ENCODE measurements around the gene GPC3.

DNA sequence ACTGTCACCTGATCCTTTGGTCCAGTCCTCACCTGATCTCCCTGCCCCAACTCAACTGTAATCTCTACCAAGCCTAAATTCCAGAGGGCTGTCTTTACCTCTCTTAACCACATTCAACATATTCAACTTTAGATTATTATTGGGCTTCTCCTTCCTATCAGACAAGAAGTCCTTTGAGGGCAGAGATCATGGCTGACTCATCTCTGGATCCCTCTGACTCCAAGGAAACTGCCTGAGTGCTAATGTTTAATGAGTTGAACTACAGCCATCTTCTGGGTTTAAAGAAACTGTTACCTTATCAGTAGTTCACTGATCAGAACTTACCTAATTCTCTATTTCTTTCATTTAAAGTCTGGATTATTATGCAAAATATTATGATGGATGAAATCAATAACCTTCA lies 135.7 kb downstream of the GPC3 start:
- no peak for TF ChIP-seq EZH2 (IDR thresholded peaks at IDR 0.05; ENCODE audit: low read depth, unreplicated experiment)
- TF ChIP-seq, protein P1, sequence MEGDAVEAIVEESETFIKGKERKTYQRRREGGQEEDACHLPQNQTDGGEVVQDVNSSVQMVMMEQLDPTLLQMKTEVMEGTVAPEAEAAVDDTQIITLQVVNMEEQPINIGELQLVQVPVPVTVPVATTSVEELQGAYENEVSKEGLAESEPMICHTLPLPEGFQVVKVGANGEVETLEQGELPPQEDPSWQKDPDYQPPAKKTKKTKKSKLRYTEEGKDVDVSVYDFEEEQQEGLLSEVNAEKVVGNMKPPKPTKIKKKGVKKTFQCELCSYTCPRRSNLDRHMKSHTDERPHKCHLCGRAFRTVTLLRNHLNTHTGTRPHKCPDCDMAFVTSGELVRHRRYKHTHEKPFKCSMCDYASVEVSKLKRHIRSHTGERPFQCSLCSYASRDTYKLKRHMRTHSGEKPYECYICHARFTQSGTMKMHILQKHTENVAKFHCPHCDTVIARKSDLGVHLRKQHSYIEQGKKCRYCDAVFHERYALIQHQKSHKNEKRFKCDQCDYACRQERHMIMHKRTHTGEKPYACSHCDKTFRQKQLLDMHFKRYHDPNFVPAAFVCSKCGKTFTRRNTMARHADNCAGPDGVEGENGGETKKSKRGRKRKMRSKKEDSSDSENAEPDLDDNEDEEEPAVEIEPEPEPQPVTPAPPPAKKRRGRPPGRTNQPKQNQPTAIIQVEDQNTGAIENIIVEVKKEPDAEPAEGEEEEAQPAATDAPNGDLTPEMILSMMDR (conservative IDR thresholded peaks at IDR 0.05; ENCODE audit: low read depth in 2 of 2) = no peak
- TF ChIP-seq POLR2AphosphoS5 (IDR thresholded peaks at IDR 0.05; ENCODE audit: low read depth) = no peak
- TF ChIP-seq JUNB (IDR thresholded peaks at IDR 0.05; ENCODE audit: unreplicated experiment) = no peak
- TF ChIP-seq, protein P2, sequence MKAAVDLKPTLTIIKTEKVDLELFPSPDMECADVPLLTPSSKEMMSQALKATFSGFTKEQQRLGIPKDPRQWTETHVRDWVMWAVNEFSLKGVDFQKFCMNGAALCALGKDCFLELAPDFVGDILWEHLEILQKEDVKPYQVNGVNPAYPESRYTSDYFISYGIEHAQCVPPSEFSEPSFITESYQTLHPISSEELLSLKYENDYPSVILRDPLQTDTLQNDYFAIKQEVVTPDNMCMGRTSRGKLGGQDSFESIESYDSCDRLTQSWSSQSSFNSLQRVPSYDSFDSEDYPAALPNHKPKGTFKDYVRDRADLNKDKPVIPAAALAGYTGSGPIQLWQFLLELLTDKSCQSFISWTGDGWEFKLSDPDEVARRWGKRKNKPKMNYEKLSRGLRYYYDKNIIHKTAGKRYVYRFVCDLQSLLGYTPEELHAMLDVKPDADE (IDR thresholded peaks at IDR 0.05) = no peak
- no peak for TF ChIP-seq REST (IDR thresholded peaks at IDR 0.05; ENCODE audit: unreplicated experiment)
- no peak for TF ChIP-seq EZH2phosphoT487 (IDR thresholded peaks at IDR 0.05; ENCODE audit: unreplicated experiment)
- no peak for TF ChIP-seq NANOG (IDR thresholded peaks at IDR 0.05; ENCODE audit: borderline replicate concordance)
- TF ChIP-seq ZNF331 (CRISPR knock-in tag; IDR thresholded peaks at IDR 0.05; ENCODE audit: low read depth) = no peak
- no peak for TF ChIP-seq CREB1 (CRISPR knock-in tag; IDR thresholded peaks at IDR 0.05; ENCODE audit: low read depth)
- no peak for TF ChIP-seq ZNF114 (CRISPR knock-in tag; IDR thresholded peaks at IDR 0.05)
- TF ChIP-seq STAT1 (IDR thresholded peaks at IDR 0.05; ENCODE audit: unreplicated experiment) = no peak
- TF ChIP-seq, protein P3, sequence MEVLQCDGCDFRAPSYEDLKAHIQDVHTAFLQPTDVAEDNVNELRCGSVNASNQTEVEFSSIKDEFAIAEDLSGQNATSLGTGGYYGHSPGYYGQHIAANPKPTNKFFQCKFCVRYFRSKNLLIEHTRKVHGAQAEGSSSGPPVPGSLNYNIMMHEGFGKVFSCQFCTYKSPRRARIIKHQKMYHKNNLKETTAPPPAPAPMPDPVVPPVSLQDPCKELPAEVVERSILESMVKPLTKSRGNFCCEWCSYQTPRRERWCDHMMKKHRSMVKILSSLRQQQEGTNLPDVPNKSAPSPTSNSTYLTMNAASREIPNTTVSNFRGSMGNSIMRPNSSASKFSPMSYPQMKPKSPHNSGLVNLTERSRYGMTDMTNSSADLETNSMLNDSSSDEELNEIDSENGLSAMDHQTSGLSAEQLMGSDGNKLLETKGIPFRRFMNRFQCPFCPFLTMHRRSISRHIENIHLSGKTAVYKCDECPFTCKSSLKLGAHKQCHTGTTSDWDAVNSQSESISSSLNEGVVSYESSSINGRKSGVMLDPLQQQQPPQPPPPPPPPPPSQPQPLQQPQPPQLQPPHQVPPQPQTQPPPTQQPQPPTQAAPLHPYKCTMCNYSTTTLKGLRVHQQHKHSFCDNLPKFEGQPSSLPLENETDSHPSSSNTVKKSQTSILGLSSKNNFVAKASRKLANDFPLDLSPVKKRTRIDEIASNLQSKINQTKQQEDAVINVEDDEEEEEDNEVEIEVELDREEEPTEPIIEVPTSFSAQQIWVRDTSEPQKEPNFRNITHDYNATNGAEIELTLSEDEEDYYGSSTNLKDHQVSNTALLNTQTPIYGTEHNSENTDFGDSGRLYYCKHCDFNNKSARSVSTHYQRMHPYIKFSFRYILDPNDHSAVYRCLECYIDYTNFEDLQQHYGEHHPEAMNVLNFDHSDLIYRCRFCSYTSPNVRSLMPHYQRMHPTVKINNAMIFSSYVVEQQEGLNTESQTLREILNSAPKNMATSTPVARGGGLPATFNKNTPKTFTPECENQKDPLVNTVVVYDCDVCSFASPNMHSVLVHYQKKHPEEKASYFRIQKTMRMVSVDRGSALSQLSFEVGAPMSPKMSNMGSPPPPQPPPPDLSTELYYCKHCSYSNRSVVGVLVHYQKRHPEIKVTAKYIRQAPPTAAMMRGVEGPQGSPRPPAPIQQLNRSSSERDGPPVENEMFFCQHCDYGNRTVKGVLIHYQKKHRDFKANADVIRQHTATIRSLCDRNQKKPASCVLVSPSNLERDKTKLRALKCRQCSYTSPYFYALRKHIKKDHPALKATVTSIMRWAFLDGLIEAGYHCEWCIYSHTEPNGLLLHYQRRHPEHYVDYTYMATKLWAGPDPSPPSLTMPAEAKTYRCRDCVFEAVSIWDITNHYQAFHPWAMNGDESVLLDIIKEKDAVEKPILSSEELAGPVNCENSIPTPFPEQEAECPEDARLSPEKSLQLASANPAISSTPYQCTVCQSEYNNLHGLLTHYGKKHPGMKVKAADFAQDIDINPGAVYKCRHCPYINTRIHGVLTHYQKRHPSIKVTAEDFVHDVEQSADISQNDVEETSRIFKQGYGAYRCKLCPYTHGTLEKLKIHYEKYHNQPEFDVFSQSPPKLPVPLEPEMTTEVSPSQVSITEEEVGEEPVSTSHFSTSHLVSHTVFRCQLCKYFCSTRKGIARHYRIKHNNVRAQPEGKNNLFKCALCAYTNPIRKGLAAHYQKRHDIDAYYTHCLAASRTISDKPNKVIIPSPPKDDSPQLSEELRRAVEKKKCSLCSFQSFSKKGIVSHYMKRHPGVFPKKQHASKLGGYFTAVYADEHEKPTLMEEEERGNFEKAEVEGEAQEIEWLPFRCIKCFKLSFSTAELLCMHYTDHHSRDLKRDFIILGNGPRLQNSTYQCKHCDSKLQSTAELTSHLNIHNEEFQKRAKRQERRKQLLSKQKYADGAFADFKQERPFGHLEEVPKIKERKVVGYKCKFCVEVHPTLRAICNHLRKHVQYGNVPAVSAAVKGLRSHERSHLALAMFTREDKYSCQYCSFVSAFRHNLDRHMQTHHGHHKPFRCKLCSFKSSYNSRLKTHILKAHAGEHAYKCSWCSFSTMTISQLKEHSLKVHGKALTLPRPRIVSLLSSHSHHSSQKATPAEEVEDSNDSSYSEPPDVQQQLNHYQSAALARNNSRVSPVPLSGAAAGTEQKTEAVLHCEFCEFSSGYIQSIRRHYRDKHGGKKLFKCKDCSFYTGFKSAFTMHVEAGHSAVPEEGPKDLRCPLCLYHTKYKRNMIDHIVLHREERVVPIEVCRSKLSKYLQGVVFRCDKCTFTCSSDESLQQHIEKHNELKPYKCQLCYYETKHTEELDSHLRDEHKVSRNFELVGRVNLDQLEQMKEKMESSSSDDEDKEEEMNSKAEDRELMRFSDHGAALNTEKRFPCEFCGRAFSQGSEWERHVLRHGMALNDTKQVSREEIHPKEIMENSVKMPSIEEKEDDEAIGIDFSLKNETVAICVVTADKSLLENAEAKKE (CRISPR knock-in tag; IDR thresholded peaks at IDR 0.05) = no peak

Measured in GM23338 (cell line).